Right lobe of liver (tissue), 6 donors: ENCODE results near the gene ATAT1. TPM values are rescaled to one million over a fixed set of nuclear protein-coding genes. Genes with fewer than 3 reads are reported as not detected.
"Not testable (repeated sequence)": the region's sequence is repeated elsewhere in the genome, so short reads cannot be mapped to it uniquely, and the experiment has no call there.

Experiments
- ATAC-seq, 4 donors: fragments of 200-7000 bp; cut with Tn5 transposase; one replicate each; pipeline ENCODE4 v1.9.1; 2020; ENCODE audit warnings: mild to moderate bottlenecking in 4 of 4, moderate library complexity in 4 of 4
- DNase-seq, 3 donors: peaks; one replicate each; pipeline ENCODE4 v3.0.0-alpha.2; 2020
- H3K27ac ChIP-seq, 3 donors: fragments of 200-600 bp; one replicate each; pipeline ENCODE4 v1.8.0; 2022
- H3K27me3 ChIP-seq, 2 donors: fragments of 200-600 bp; one replicate each; pipeline ENCODE4 v1.8.0; 2022
- H3K36me3 ChIP-seq, 4 donors: fragments of 200-600 bp; sonication (generic) in 1 of 4; one replicate each; pipeline versions ENCODE4 v1.5.1 to v1.8.0; 2017 to 2022; ENCODE audit warnings: control low read depth in 1 of 4
- H3K4me1 ChIP-seq, 4 donors: fragments of 200-600 bp; sonication (generic) in 1 of 4; one replicate each; pipeline versions ENCODE4 v1.5.1 to v1.8.0; 2017 to 2022; ENCODE audit warnings: control low read depth in 1 of 4
- H3K4me3 ChIP-seq, 3 donors: fragments of 200-600 bp; one replicate each; pipeline ENCODE4 v1.8.0; 2022
- H3K9me3 ChIP-seq, 4 donors: fragments of 200-600 bp; sonication (generic) in 1 of 4; one replicate each; pipeline versions ENCODE4 v1.5.1 to v1.8.0; 2017 to 2022; ENCODE audit warnings: control low read depth in 1 of 4
- CTCF ChIP-seq, 4 donors: fragments of 200-600 bp in 3 of 4; fragments of 450-650 bp in 1 of 4; IDR thresholded peaks; one replicate each; pipeline versions ENCODE4 v1.5.1 to v1.8.0; 2016 to 2022; ENCODE audit warnings: antibody characterized with exemption in 4 of 4, mild to moderate bottlenecking in 2 of 4
- POLR2A ChIP-seq: fragments of 450-650 bp; IDR thresholded peaks from one replicate; pipeline ENCODE4 v1.6.1; 2017; ENCODE audit warnings: antibody characterized with exemption, mild to moderate bottlenecking
- WGBS: methylation state at CpG from one replicate; pipeline ENCODE4 v1.1.6; 2018; ENCODE audit warnings: low coverage, low lambda C conversion rate; ENCODE audit not compliant: insufficient coverage; ENCODE audit errors: missing lambda C conversion rate; 5-methylcytosine and 5-hydroxymethylcytosine counted together
- intact Hi-C, 2 donors: fragments of 100-400 bp; cut with DNase I; formaldehyde crosslinking; loops; one replicate each; pipeline versions ENCODE4 v1.11.2 to v1.14.1; 2022
- total RNA-seq, 6 experiments: library from RNA; depleted of rRNA in 2 of 6; stranded (reverse); fragments of >200 nt in 2 of 6; fragmentation: NEBNext Ultra II Directional in 3 of 6; extraction: Animal tissue kit (Norgen Biotek cat#: 25700) in 3 of 6; gene quantifications; one replicate each; pipeline versions ENCODE4 v1.1.0 to v1.2.4, GENCODE V29; 2016 to 2023
- donor health status: DM: no; HTN: yes; CAD: no.
- donor health status: DM: no; HTN: no; CAD: no.
- donor health status: DM: no; HTN: no; CAD: no.
- donor health status: DM: no; HTN: yes; CAD: no.
- donor health status: DM: no; HTN: yes; CAD: no.

The ATAT1 gene
- total RNA-seq, 6 experiments from 2014 or later = 2.4 to 6.6 (median 4.4) TPM

- TF ChIP-seq CTCF (IDR thresholded peaks at IDR 0.05) (no peak), POLR2A (no peak)
- intact Hi-C loops = no loop called here
- peak; percentile 17 to 43 (median 26) for ATAC-seq
- Histone ChIP-seq H3K9me3 (no peaks in the 10 kb centered on the region), H3K4me3 (no peak overlapping the region), H3K36me3 (peaks cover 0 to 97% (median 27%) of the 10 kb centered on the region in 4 donors), H3K27me3 (no peaks in the 10 kb centered on the region), H3K27ac (no peak overlapping the region), H3K4me1 (peaks cover 0 to 10% (median 3%) of the 10 kb centered on the region in 4 donors)
- WGBS = 70% methylated on average over 3 of the region's 7 CpGs
- no peak for DNase-seq
Observed at GRCh38 chr6:30656513-30656912, 29.8 kb downstream of the ATAT1 start.

GRCh38 chr6:30657454-30657853 is 30.8 kb downstream of the ATAT1 start:
- Histone ChIP-seq H3K4me1 (peaks cover 0 to 10% (median 3%) of the 10 kb centered on the region in 4 donors), H3K27me3 (no peaks in the 10 kb centered on the region), H3K27ac (no peak overlapping the region), H3K36me3 (peaks cover 4 to 98% (median 27%) of the 10 kb centered on the region in 4 donors), H3K9me3 (no peaks in the 10 kb centered on the region), H3K4me3 (no peak overlapping the region)
- ATAC-seq (peak in 1 of 4 donors; percentile 7), DNase-seq (no peak)
- intact Hi-C loops = no loop called here
- no peak for TF ChIP-seq CTCF (IDR thresholded peaks at IDR 0.05)

GRCh38 chr6:30657922-30658321 is 31.2 kb downstream of the ATAT1 start:
- DNase-seq, intact Hi-C loops, H3K9me3 ChIP-seq: not testable (repeated sequence)

GRCh38 chr6:30664994-30665767 is 38.5 kb downstream of the ATAT1 start:
- intact Hi-C loops = no loop called here
- Histone ChIP-seq H3K27ac (no peak overlapping the region), H3K4me3 (no peak overlapping the region), H3K27me3 (no peaks in the 10 kb centered on the region), H3K4me1 (no peaks in the 10 kb centered on the region), H3K36me3 (peaks cover 5 to 89% (median 34%) of the 10 kb centered on the region in 4 donors), H3K9me3 (no peaks in the 10 kb centered on the region)
- 74% methylated on average over 7 of the region's 34 CpGs for WGBS
- ATAC-seq = peak in 1 of 4 donors; percentile 10
- DNase-seq = no peak
- TF ChIP-seq CTCF (IDR thresholded peaks at IDR 0.05) = no peak

More at GRCh38 chr6:30657922-30658321, 31.2 kb downstream of the ATAT1 start:
- not testable (repeated sequence) for H3K27me3 ChIP-seq, H3K4me1 ChIP-seq, H3K4me3 ChIP-seq, H3K27ac ChIP-seq
- 46% methylated on average over 3 of the region's 5 CpGs for WGBS
- peak; percentile 21 to 68 (median 32) for ATAC-seq
- peaks cover 5 to 98% (median 29%) of the 10 kb centered on the region in 4 donors for H3K36me3 ChIP-seq

- 33% methylated on average over 1 of the region's 2 CpGs for WGBS
- intact Hi-C loops, H3K9me3 ChIP-seq, H3K27ac ChIP-seq, H3K4me1 ChIP-seq, H3K4me3 ChIP-seq, H3K27me3 ChIP-seq: not testable (repeated sequence)
- DNase-seq (peak in 1 of 3 donors; percentile 52), ATAC-seq (peak in 1 of 4 donors; percentile 86)
- peaks cover 5 to 86% (median 38%) of the 10 kb centered on the region in 4 donors for H3K36me3 ChIP-seq
Observed at GRCh38 chr6:30666300-30666699, 39.6 kb downstream of the ATAT1 start.
